ENCODE data around the gene TPRN.

TPRN gene

GRCh38 chr9:137226338-137227053 lies 26.0 kb upstream of the TPRN start:
- no peak for DNase-seq (ENCODE audit: low read depth in 2 of 2, low spot score in 1 of 2)

- DNase-seq (ENCODE audit: low read depth in 2 of 2, low spot score in 1 of 2), result no peak
Observed at GRCh38 chr9:137225699-137226331, 25.3 kb upstream of the TPRN start.

GRCh38 chr9:137224830-137225694 lies 24.5 kb upstream of the TPRN start, which contains the start of gene CYSRT1:
Gene CYSRT1, plus strand, starts transcription at chr9:137225174. Its CDS starts 448 bp downstream, at chr9:137225622.
- no peak for DNase-seq (ENCODE audit: low read depth in 2 of 2, low spot score in 1 of 2)

- DNase-seq (ENCODE audit: low read depth in 2 of 2, low spot score in 1 of 2), result peak; percentile 96 to 97
Observed at GRCh38 chr9:137223078-137223970, 22.8 kb upstream of the TPRN start.

- no peak for DNase-seq (ENCODE audit: low read depth in 2 of 2, low spot score in 1 of 2)
Observed at GRCh38 chr9:137222190-137223077, 21.9 kb upstream of the TPRN start, which contains the start of gene RNF208. Gene RNF208, minus strand, starts transcription at chr9:137222240. Its CDS starts 1,028 bp downstream, at chr9:137221212.

- DNase-seq (ENCODE audit: low read depth in 2 of 2, low spot score in 1 of 2), result no peak
Observed at GRCh38 chr9:137221506-137222111, 21.1 kb upstream of the TPRN start.

GRCh38 chr9:137221095-137221505 lies 20.6 kb upstream of the TPRN start:
- no peak for DNase-seq (ENCODE audit: low read depth in 2 of 2, low spot score in 1 of 2)

- DNase-seq (ENCODE audit: low read depth in 2 of 2, low spot score in 1 of 2), result no peak
Observed at GRCh38 chr9:137220317-137221094, 20.0 kb upstream of the TPRN start.

- no peak for DNase-seq (ENCODE audit: low read depth in 2 of 2, low spot score in 1 of 2)
Observed at GRCh38 chr9:137219757-137220316, 19.3 kb upstream of the TPRN start.

GRCh38 chr9:137218754-137219271 lies 18.3 kb upstream of the TPRN start:
- DNase-seq (ENCODE audit: low read depth in 2 of 2, low spot score in 1 of 2), result no peak

- DNase-seq (ENCODE audit: low read depth in 2 of 2, low spot score in 1 of 2), result no peak
Observed at GRCh38 chr9:137218212-137218753, 17.7 kb upstream of the TPRN start.

GRCh38 chr9:137217276-137218211 lies 17.0 kb upstream of the TPRN start:
- no peak for DNase-seq (ENCODE audit: low read depth in 2 of 2, low spot score in 1 of 2)

GRCh38 chr9:137216188-137216965 lies 15.8 kb upstream of the TPRN start:
- no peak for DNase-seq (ENCODE audit: low read depth in 2 of 2, low spot score in 1 of 2)

GRCh38 chr9:137215196-137215986 lies 14.8 kb upstream of the TPRN start:
- no peak for DNase-seq (ENCODE audit: low read depth in 2 of 2, low spot score in 1 of 2)

- no peak for DNase-seq (ENCODE audit: low read depth in 2 of 2, low spot score in 1 of 2)
Observed at GRCh38 chr9:137214620-137215019, 14.1 kb upstream of the TPRN start.
